ENCODE data around the gene ARMC3.

DNA sequence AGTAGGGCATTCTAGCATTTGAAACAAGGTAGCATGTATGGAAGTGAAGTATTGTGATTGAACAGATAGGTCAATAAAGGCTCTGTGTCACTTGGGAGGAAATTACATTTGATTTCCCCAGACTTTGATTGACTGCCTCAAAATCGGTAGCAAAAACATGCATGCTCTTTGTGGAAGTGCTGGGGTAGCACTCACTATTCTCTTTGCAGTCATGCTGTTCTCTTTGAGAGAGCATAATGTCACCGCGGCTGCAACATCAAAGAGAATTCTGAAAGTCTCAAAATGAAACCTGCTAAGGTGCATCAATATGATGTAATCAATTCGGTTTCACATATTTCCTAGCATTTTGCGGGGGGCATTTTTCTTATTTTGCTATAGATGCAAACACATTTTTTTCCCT is 64.2 kb downstream of the ARMC3 start:
- TF ChIP-seq YY1 (IDR thresholded peaks at IDR 0.05) (no peak), TAF1 (conservative IDR thresholded peaks at IDR 0.05) (no peak), FOXA2 (IDR thresholded peaks at IDR 0.05) (no peak), JUND (IDR thresholded peaks at IDR 0.05) (no peak), HNF4G (IDR thresholded peaks at IDR 0.05) (no peak), FOXA1 (IDR thresholded peaks at IDR 0.05) (no peak), NR2F2 (IDR thresholded peaks at IDR 0.05) (no peak), SP1 (IDR thresholded peaks at IDR 0.05) (no peak), RAD21 (IDR thresholded peaks at IDR 0.05) (no peak)
- TF ChIP-seq, protein P1, sequence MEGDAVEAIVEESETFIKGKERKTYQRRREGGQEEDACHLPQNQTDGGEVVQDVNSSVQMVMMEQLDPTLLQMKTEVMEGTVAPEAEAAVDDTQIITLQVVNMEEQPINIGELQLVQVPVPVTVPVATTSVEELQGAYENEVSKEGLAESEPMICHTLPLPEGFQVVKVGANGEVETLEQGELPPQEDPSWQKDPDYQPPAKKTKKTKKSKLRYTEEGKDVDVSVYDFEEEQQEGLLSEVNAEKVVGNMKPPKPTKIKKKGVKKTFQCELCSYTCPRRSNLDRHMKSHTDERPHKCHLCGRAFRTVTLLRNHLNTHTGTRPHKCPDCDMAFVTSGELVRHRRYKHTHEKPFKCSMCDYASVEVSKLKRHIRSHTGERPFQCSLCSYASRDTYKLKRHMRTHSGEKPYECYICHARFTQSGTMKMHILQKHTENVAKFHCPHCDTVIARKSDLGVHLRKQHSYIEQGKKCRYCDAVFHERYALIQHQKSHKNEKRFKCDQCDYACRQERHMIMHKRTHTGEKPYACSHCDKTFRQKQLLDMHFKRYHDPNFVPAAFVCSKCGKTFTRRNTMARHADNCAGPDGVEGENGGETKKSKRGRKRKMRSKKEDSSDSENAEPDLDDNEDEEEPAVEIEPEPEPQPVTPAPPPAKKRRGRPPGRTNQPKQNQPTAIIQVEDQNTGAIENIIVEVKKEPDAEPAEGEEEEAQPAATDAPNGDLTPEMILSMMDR (IDR thresholded peaks at IDR 0.05; ENCODE audit: low read depth, low read length, missing input control) = no peak
- TF ChIP-seq, protein P2, sequence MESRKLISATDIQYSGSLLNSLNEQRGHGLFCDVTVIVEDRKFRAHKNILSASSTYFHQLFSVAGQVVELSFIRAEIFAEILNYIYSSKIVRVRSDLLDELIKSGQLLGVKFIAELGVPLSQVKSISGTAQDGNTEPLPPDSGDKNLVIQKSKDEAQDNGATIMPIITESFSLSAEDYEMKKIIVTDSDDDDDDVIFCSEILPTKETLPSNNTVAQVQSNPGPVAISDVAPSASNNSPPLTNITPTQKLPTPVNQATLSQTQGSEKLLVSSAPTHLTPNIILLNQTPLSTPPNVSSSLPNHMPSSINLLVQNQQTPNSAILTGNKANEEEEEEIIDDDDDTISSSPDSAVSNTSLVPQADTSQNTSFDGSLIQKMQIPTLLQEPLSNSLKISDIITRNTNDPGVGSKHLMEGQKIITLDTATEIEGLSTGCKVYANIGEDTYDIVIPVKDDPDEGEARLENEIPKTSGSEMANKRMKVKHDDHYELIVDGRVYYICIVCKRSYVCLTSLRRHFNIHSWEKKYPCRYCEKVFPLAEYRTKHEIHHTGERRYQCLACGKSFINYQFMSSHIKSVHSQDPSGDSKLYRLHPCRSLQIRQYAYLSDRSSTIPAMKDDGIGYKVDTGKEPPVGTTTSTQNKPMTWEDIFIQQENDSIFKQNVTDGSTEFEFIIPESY (IDR thresholded peaks at IDR 0.05) = no peak
- TF ChIP-seq, protein P3, sequence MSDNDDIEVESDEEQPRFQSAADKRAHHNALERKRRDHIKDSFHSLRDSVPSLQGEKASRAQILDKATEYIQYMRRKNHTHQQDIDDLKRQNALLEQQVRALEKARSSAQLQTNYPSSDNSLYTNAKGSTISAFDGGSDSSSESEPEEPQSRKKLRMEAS (IDR thresholded peaks at IDR 0.05) = no peak
- TF ChIP-seq, protein P4, sequence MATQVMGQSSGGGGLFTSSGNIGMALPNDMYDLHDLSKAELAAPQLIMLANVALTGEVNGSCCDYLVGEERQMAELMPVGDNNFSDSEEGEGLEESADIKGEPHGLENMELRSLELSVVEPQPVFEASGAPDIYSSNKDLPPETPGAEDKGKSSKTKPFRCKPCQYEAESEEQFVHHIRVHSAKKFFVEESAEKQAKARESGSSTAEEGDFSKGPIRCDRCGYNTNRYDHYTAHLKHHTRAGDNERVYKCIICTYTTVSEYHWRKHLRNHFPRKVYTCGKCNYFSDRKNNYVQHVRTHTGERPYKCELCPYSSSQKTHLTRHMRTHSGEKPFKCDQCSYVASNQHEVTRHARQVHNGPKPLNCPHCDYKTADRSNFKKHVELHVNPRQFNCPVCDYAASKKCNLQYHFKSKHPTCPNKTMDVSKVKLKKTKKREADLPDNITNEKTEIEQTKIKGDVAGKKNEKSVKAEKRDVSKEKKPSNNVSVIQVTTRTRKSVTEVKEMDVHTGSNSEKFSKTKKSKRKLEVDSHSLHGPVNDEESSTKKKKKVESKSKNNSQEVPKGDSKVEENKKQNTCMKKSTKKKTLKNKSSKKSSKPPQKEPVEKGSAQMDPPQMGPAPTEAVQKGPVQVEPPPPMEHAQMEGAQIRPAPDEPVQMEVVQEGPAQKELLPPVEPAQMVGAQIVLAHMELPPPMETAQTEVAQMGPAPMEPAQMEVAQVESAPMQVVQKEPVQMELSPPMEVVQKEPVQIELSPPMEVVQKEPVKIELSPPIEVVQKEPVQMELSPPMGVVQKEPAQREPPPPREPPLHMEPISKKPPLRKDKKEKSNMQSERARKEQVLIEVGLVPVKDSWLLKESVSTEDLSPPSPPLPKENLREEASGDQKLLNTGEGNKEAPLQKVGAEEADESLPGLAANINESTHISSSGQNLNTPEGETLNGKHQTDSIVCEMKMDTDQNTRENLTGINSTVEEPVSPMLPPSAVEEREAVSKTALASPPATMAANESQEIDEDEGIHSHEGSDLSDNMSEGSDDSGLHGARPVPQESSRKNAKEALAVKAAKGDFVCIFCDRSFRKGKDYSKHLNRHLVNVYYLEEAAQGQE (IDR thresholded peaks at IDR 0.05) = no peak

Measured in liver (tissue), 3 donors.